C4-2B (cell line): ENCODE measurements around the gene KCP.

Experiments
- CTCF ChIP-seq: fragments of 450-650 bp; conservative IDR thresholded peaks from 2 replicates; pipeline ENCODE4 v1.5.1; 2017; ENCODE audit warnings: mild to moderate bottlenecking
- ZFX ChIP-seq: fragments of 450-650 bp; IDR thresholded peaks from 2 replicates; pipeline ENCODE4 v1.6.1; 2017

DNA sequence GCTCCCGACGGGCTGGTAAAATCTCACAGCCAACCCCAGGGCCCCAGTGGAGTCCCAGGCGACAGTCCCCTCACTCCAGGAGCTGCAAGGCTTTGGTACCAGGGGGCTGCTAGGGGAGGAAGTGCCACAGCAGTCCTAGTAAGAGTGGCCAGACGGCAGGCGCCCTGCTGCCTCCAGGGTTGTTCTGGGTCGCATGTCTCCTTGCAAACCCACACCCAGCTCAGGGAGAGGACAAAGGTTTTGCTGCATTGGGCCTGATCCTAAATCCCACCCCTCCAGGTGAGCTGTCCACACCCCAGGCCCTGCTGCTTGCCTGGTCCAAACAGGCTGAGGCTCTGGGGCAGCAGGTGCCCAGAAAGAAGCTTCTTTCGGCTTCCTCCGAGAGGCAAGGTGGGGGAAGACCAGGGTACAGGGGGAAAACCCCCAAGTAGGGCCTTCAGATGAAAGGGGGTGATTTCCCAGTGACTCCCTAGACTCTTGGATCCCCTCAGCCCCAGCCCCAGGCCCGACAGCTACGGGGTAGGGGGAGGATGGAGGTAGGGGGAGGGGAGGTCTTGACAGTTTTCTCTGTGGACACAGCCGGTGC is 4.2 kb upstream of the KCP start:
- TF ChIP-seq CTCF (no peak), ZFX (no peak)
